ENCODE measurements around the gene WFDC10B.
"Not testable (repeated sequence)": the region's sequence is repeated elsewhere in the genome, so short reads cannot be mapped to it uniquely, and the experiment has no call there.

- TF ChIP-seq CTCF, POLR2A (IDR thresholded peaks at IDR 0.05): not testable (repeated sequence)
Measured at GRCh38 chr20:45641076-45641475, 63.7 kb downstream of the WFDC10B start.

Measured in heart left ventricle (tissue), 13 donors.